ENCODE data around the gene EVA1B.

EVA1B gene

GRCh38 chr1:36309397-36309796 is 14.0 kb downstream of the EVA1B start:
- peaks cover 16% of the 10 kb centered on the region for H3K4me1 ChIP-seq (ENCODE audit: control insufficient read depth, insufficient read depth, low read length)
- no peaks in the 10 kb centered on the region for H3K27me3 ChIP-seq (ENCODE audit: control insufficient read depth in 1 of 2, insufficient read depth in 2 of 2, low read length in 2 of 2)
- H3K27ac ChIP-seq (ENCODE audit: low read length): no peak overlapping the region
- H3K36me3 ChIP-seq (ENCODE audit: control insufficient read depth in 2 of 2, insufficient read depth in 2 of 2, low read length in 2 of 2): peaks cover 0 to 3% of the 10 kb centered on the region in 2 donors
- H3K9ac ChIP-seq (ENCODE audit: low read length in 2 of 2): no peak overlapping the region
- H3K4me3 ChIP-seq (ENCODE audit: low read length in 2 of 2): no peak overlapping the region
- H3K9me3 ChIP-seq (ENCODE audit: control insufficient read depth in 2 of 2, low read length in 2 of 2): no peaks in the 10 kb centered on the region

- peak overlapping the region; percentile 83 to 91 for H3K4me3 ChIP-seq (ENCODE audit: low read length in 2 of 2)
- H3K9ac ChIP-seq (ENCODE audit: low read length in 2 of 2): peak overlapping the region in 1 of 2 donors; percentile 50
- peaks cover under 1 to 9% of the 10 kb centered on the region in 2 donors for H3K36me3 ChIP-seq (ENCODE audit: control insufficient read depth in 2 of 2, insufficient read depth in 2 of 2, low read length in 2 of 2)
- no peaks in the 10 kb centered on the region for H3K9me3 ChIP-seq (ENCODE audit: control insufficient read depth in 2 of 2, low read length in 2 of 2)
- peaks cover 16% of the 10 kb centered on the region for H3K4me1 ChIP-seq (ENCODE audit: control insufficient read depth, insufficient read depth, low read length)
- no peaks in the 10 kb centered on the region for H3K27me3 ChIP-seq (ENCODE audit: control insufficient read depth in 1 of 2, insufficient read depth in 2 of 2, low read length in 2 of 2)
- H3K27ac ChIP-seq (ENCODE audit: low read length): no peak overlapping the region
Measured at GRCh38 chr1:36307601-36308330, 15.7 kb downstream of the EVA1B start.

DNA sequence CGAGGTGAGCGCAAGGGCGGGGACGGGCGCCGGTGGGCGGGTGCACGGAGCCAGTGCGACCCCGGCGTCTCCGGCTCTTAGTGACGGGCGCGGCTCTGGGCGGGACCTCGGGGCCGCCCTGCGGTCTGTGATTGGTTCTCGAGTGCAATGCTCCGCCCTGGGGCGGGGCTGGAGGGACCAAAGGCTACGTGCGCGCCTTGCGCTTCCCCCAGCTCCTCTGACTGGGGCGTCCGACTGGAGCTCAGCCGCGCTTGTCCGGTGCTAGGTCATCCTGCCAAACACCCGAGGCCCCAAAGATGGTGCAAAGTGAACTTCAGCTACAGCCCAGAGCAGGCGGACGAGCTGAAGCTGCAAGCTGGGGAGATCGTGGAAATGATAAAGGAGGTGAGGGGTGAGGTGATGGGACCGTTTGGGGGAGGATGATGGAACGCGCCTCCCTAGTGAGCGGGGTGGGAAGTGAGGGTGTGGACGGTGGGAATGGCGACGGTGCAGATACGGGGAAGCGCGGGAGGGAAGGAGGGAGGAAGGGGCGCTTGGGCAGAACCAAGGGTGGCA is 16.5 kb downstream of the EVA1B start:
- Histone ChIP-seq H3K36me3 (ENCODE audit: control insufficient read depth in 2 of 2, insufficient read depth in 2 of 2, low read length in 2 of 2) (peaks cover 8 to 16% of the 10 kb centered on the region in 2 donors), H3K27ac (ENCODE audit: low read length) (no peak overlapping the region), H3K4me1 (ENCODE audit: control insufficient read depth, insufficient read depth, low read length) (peaks cover 16% of the 10 kb centered on the region), H3K9me3 (ENCODE audit: control insufficient read depth in 2 of 2, low read length in 2 of 2) (no peaks in the 10 kb centered on the region), H3K9ac (ENCODE audit: low read length in 2 of 2) (peak overlapping the region; percentile 50 to 69), H3K27me3 (ENCODE audit: control insufficient read depth in 1 of 2, insufficient read depth in 2 of 2, low read length in 2 of 2) (no peaks in the 10 kb centered on the region), H3K4me3 (ENCODE audit: low read length in 2 of 2) (peak overlapping the region; percentile 83 to 91)

DNA sequence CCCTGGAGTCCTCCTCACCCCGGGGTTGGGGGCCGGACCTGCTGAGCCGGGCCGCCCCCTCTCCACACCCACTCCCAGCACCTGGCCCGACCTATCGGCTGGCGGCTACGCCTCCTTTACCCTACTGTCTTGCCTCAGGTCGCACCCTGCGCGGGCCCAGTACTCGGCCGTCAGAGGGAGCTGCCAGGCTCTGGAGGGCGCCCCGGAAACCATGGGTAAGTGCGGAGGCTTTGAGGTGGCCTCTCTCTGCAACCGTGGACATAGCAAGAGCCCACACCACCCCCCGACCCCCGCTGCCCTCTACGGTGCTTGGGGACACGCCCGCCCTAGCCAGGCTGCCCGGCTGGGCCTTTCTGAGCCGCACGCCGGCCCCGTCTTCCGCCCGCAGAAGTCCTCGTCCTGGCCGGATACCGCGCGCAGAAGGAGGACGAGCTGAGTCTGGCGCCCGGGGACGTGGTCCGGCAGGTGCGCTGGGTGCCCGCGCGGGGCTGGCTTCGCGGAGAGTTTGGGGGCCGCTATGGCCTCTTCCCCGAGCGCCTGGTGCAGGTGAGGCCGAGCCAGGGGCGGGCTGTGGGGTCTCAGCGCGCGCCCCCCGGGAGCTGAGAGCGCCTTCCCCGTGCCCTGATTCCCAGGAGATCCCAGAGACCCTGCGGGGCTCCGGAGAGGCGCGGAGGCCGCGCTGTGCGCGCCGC is 17.1 kb downstream of the EVA1B start, which contains the start of gene SH3D21:
Gene SH3D21 (plus strand): TSS at position 159 of the 692 bp plus-strand sequence. CDS start 53 bp downstream, at position 212.
- H3K4me1 ChIP-seq (ENCODE audit: control insufficient read depth, insufficient read depth, low read length): peaks cover 16% of the 10 kb centered on the region
- H3K9ac ChIP-seq (ENCODE audit: low read length in 2 of 2): peak within 1 kb of the TSS; percentile 50 to 69
- H3K9me3 ChIP-seq (ENCODE audit: control insufficient read depth in 2 of 2, low read length in 2 of 2): no peaks in the 10 kb centered on the region
- no peaks in the 10 kb centered on the region for H3K27me3 ChIP-seq (ENCODE audit: control insufficient read depth in 1 of 2, insufficient read depth in 2 of 2, low read length in 2 of 2)
- peaks cover 14 to 22% of the 10 kb centered on the region in 2 donors for H3K36me3 ChIP-seq (ENCODE audit: control insufficient read depth in 2 of 2, insufficient read depth in 2 of 2, low read length in 2 of 2)
- peak within 1 kb of the TSS; percentile 83 to 91 for H3K4me3 ChIP-seq (ENCODE audit: low read length in 2 of 2)
- peak within 1 kb of the TSS; percentile 24 for H3K27ac ChIP-seq (ENCODE audit: low read length)

DNA sequence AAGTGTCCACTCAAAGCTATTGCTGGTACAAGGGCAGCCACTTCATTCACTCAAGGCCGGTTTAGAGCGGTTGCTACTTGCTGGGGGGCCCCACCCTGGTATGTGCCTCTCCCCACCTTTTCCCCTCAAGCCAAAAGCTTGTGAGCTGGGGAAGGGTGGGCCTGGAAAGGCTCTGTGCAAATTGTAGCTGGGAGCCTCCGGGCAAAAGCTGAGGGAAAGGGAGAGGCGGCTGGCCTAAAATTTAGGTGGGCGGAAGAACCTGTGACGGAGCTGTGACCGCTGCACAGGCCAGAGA is 17.6 kb downstream of the EVA1B start:
- peaks cover 16% of the 10 kb centered on the region for H3K4me1 ChIP-seq (ENCODE audit: control insufficient read depth, insufficient read depth, low read length)
- H3K4me3 ChIP-seq (ENCODE audit: low read length in 2 of 2): peak overlapping the region in 1 of 2 donors; percentile 91
- H3K27ac ChIP-seq (ENCODE audit: low read length): no peak overlapping the region
- no peaks in the 10 kb centered on the region for H3K9me3 ChIP-seq (ENCODE audit: control insufficient read depth in 2 of 2, low read length in 2 of 2)
- no peak overlapping the region for H3K9ac ChIP-seq (ENCODE audit: low read length in 2 of 2)
- peaks cover 19 to 27% of the 10 kb centered on the region in 2 donors for H3K36me3 ChIP-seq (ENCODE audit: control insufficient read depth in 2 of 2, insufficient read depth in 2 of 2, low read length in 2 of 2)
- H3K27me3 ChIP-seq (ENCODE audit: control insufficient read depth in 1 of 2, insufficient read depth in 2 of 2, low read length in 2 of 2): no peaks in the 10 kb centered on the region

- Histone ChIP-seq H3K9me3 (ENCODE audit: control insufficient read depth in 2 of 2, low read length in 2 of 2) (no peaks in the 10 kb centered on the region), H3K27ac (ENCODE audit: low read length) (no peak overlapping the region), H3K4me1 (ENCODE audit: control insufficient read depth, insufficient read depth, low read length) (peaks cover 16% of the 10 kb centered on the region), H3K4me3 (ENCODE audit: low read length in 2 of 2) (no peak overlapping the region), H3K36me3 (ENCODE audit: control insufficient read depth in 2 of 2, insufficient read depth in 2 of 2, low read length in 2 of 2) (peaks cover 25 to 33% of the 10 kb centered on the region in 2 donors), H3K9ac (ENCODE audit: low read length in 2 of 2) (no peak overlapping the region), H3K27me3 (ENCODE audit: control insufficient read depth in 1 of 2, insufficient read depth in 2 of 2, low read length in 2 of 2) (no peaks in the 10 kb centered on the region)
Measured at GRCh38 chr1:36304970-36305914, 18.2 kb downstream of the EVA1B start.

DNA sequence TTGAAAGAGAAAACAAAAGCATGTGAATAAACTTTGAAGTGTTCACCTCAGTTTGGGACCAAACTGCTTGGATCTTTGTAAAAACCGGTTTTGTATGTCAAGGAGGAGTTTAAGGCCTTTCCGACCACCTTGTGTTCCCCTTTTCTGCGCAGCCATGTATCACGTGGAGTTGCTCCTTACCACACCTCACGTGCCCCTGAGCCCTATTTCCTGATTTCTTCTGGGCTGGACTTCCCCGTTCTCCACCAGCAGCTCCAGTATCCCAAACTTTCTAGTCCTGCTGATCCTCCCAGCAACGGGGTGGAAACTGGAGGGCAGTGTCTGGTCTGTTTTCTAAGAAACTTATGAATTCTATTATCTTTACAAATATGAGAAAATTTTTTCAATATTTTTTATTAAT is 18.9 kb downstream of the EVA1B start:
- Histone ChIP-seq H3K27me3 (ENCODE audit: control insufficient read depth in 1 of 2, insufficient read depth in 2 of 2, low read length in 2 of 2) (no peaks in the 10 kb centered on the region), H3K36me3 (ENCODE audit: control insufficient read depth in 2 of 2, insufficient read depth in 2 of 2, low read length in 2 of 2) (peaks cover 32 to 39% of the 10 kb centered on the region in 2 donors), H3K27ac (ENCODE audit: low read length) (no peak overlapping the region), H3K4me3 (ENCODE audit: low read length in 2 of 2) (no peak overlapping the region), H3K9ac (ENCODE audit: low read length in 2 of 2) (no peak overlapping the region), H3K4me1 (ENCODE audit: control insufficient read depth, insufficient read depth, low read length) (peaks cover 16% of the 10 kb centered on the region), H3K9me3 (ENCODE audit: control insufficient read depth in 2 of 2, low read length in 2 of 2) (no peaks in the 10 kb centered on the region)

DNA sequence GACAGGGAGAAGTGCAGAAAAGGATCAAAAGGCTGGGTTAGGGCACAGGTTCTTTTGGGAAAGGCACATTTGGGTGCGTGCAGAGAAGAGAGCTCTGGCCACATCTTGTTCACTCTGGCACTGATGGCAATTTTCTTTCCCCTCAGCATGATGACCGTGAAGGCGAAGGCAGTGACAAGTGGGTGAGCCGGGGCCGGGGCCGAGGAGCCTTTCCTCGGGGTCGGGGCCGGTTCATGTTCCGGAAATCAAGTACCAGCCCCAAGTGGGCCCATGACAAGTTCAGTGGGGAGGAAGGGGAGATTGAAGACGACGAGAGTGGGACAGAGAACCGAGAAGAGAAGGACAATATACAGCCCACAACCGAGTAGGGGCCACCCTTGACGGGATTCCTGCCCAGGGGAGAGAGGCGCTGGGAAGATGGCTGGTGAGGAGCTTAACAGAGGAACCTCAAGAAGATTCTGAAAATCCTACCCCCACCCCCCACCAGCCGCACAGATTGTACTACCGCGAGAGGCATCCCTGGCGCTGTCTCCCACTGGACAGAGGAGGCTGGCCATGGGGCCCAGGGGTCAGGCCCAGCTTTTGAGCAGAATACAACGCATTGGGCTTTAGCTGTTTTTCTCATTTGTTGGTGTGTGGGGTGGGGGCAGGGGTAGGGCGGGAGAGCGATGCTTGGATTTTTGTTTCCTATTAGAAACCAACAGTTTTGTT is 19.6 kb downstream of the EVA1B start:
- peaks cover 16% of the 10 kb centered on the region for H3K4me1 ChIP-seq (ENCODE audit: control insufficient read depth, insufficient read depth, low read length)
- H3K9ac ChIP-seq (ENCODE audit: low read length in 2 of 2): no peak overlapping the region

GRCh38 chr1:36303244-36303643 is 20.2 kb downstream of the EVA1B start:
- Histone ChIP-seq H3K36me3 (ENCODE audit: control insufficient read depth in 2 of 2, insufficient read depth in 2 of 2, low read length in 2 of 2) (peaks cover 35 to 43% of the 10 kb centered on the region in 2 donors), H3K27ac (ENCODE audit: low read length) (no peak overlapping the region), H3K27me3 (ENCODE audit: control insufficient read depth in 1 of 2, insufficient read depth in 2 of 2, low read length in 2 of 2) (no peaks in the 10 kb centered on the region), H3K9ac (ENCODE audit: low read length in 2 of 2) (no peak overlapping the region), H3K4me3 (ENCODE audit: low read length in 2 of 2) (no peak overlapping the region), H3K4me1 (ENCODE audit: control insufficient read depth, insufficient read depth, low read length) (peaks cover 16% of the 10 kb centered on the region), H3K9me3 (ENCODE audit: control insufficient read depth in 2 of 2, low read length in 2 of 2) (no peaks in the 10 kb centered on the region)

More for the DNA sequence above, 19.6 kb downstream of the EVA1B start:
- H3K4me3 ChIP-seq (ENCODE audit: low read length in 2 of 2): no peak overlapping the region
- no peak overlapping the region for H3K27ac ChIP-seq (ENCODE audit: low read length)
- H3K36me3 ChIP-seq (ENCODE audit: control insufficient read depth in 2 of 2, insufficient read depth in 2 of 2, low read length in 2 of 2): peaks cover 32 to 39% of the 10 kb centered on the region in 2 donors
- no peaks in the 10 kb centered on the region for H3K9me3 ChIP-seq (ENCODE audit: control insufficient read depth in 2 of 2, low read length in 2 of 2)
- no peaks in the 10 kb centered on the region for H3K27me3 ChIP-seq (ENCODE audit: control insufficient read depth in 1 of 2, insufficient read depth in 2 of 2, low read length in 2 of 2)

GRCh38 chr1:36301220-36301619 is 22.2 kb downstream of the EVA1B start:
- no peak overlapping the region for H3K27ac ChIP-seq (ENCODE audit: low read length)
- H3K9me3 ChIP-seq (ENCODE audit: control insufficient read depth in 2 of 2, low read length in 2 of 2): no peaks in the 10 kb centered on the region
- H3K9ac ChIP-seq (ENCODE audit: low read length in 2 of 2): no peak overlapping the region
- no peaks in the 10 kb centered on the region for H3K27me3 ChIP-seq (ENCODE audit: control insufficient read depth in 1 of 2, insufficient read depth in 2 of 2, low read length in 2 of 2)
- peaks cover 5% of the 10 kb centered on the region for H3K4me1 ChIP-seq (ENCODE audit: control insufficient read depth, insufficient read depth, low read length)
- H3K4me3 ChIP-seq (ENCODE audit: low read length in 2 of 2): no peak overlapping the region
- H3K36me3 ChIP-seq (ENCODE audit: control insufficient read depth in 2 of 2, insufficient read depth in 2 of 2, low read length in 2 of 2): peaks cover 44 to 56% of the 10 kb centered on the region in 2 donors
